Panc1 (cell line): Measurements from ENCODE around the gene CEP83. TPM values are rescaled to one million over a fixed set of nuclear protein-coding genes. Genes with fewer than 3 reads are reported as not detected.

Experiments
- ATAC-seq: fragments of 200-7000 bp; cut with Tn5 transposase; 2 replicates; pipeline ENCODE4 v1.9.1; 2020; ENCODE audit warnings: mild to moderate bottlenecking, moderate library complexity
- BruUV-seq: library from RNA; stranded (reverse); fragments of 400-500 nt; replicated peaks from 2 replicates; lab custom pipeline; 2021; lab: Mats Ljungman, UMichigan
- CTCF ChIA-PET: fragments of 300-600 bp; sonication (Branson Sonifier 250); formaldehyde crosslinking; loops from one replicate; lab custom pipeline; 2022; ENCODE audit warnings: antibody characterized with exemption; lab: Charles Lee
- POLR2A ChIA-PET: fragments of 300-600 bp; sonication (Branson Sonifier 250); formaldehyde crosslinking; loops from one replicate; lab custom pipeline; 2022; ENCODE audit warnings: antibody characterized with exemption; lab: Charles Lee
- DNase-seq: peaks from one replicate; pipeline ENCODE4 v3.0.0-alpha.2; 2010; ENCODE audit warnings: low read depth, low spot score
- H3K27ac ChIP-seq: 2 replicates; pipeline ENCODE4 v1.5.1; 2011; ENCODE audit warnings: mild to moderate bottlenecking, low read length, inconsistent platforms
- H3K27me3 ChIP-seq: fragments of 200-500 bp; sonication (Bioruptor generic); 2 replicates; pipeline ENCODE4 v1.6.0; 2014; ENCODE audit warnings: low read length, inconsistent platforms; ENCODE audit not compliant: control insufficient read depth, insufficient read depth
- H3K36me3 ChIP-seq: fragments of 200-500 bp; sonication (Bioruptor generic); 2 replicates; pipeline ENCODE4 v1.5.1; 2014; ENCODE audit warnings: inconsistent platforms, mild to moderate bottlenecking, low read length, moderate library complexity; ENCODE audit not compliant: control insufficient read depth, insufficient read depth
- H3K4me1 ChIP-seq: 2 replicates; pipeline ENCODE4 v1.5.1; 2011; ENCODE audit warnings: inconsistent platforms, mild to moderate bottlenecking, low read length, moderate library complexity; ENCODE audit not compliant: control insufficient read depth, insufficient read depth
- H3K4me3 ChIP-seq, 2 experiments: 2 replicates each; pipeline ENCODE4 v1.5.1; 2011 to 2012; ENCODE audit warnings: low read depth in 2 of 2, low read length in 2 of 2, mild to moderate bottlenecking in 2 of 2, inconsistent platforms in 1 of 2, moderate library complexity in 1 of 2
- H3K9me3 ChIP-seq: fragments of 200-500 bp; sonication (Bioruptor generic); 2 replicates; pipeline ENCODE4 v1.5.1; 2014; ENCODE audit warnings: low read depth, mild to moderate bottlenecking, inconsistent platforms, low read length, moderate library complexity; ENCODE audit not compliant: control insufficient read depth, insufficient read depth
- POLR2AphosphoS5 ChIP-seq: IDR thresholded peaks from 2 replicates; pipeline ENCODE4 v1.6.1; 2012; ENCODE audit warnings: mild to moderate bottlenecking, low read depth, low read length, moderate library complexity
- SIN3A ChIP-seq: IDR thresholded peaks from 2 replicates; pipeline ENCODE4 v1.6.1; 2012; ENCODE audit warnings: low read depth, mild to moderate bottlenecking, low read length, moderate library complexity, borderline replicate concordance; ENCODE audit not compliant: insufficient read depth
- TCF7L2 ChIP-seq: IDR thresholded peaks from 2 replicates; pipeline ENCODE4 v1.6.1; 2011; ENCODE audit warnings: mild to moderate bottlenecking, low read depth, low read length, inconsistent platforms
- in situ Hi-C: cut with HindIII; loops from 2 replicates; pipeline ENCODE4 v1.10.0; 2016; ENCODE audit warnings: low sequenced_read_pairs, low pct_unique_long_range_greater_than_20kb
- intact Hi-C: fragments of 100-400 bp; cut with micrococcal nuclease; formaldehyde crosslinking; loops from one replicate; pipeline ENCODE4 v1.10.0; 2022; ENCODE audit not compliant: unreplicated experiment
- total RNA-seq: library from RNA; stranded (reverse); gene quantifications from one replicate; pipeline ENCODE4 v1.2.1, GENCODE V29; 2021; ENCODE audit not compliant: unreplicated experiment
- TF ChIP-seq, protein P1 (sequence below), 2 experiments: IDR thresholded peaks; 2 replicates each; pipeline ENCODE4 v1.6.1; 2011 to 2012; ENCODE audit warnings: low read depth in 2 of 2, control low read depth in 1 of 2, low read length in 1 of 2, mild to moderate bottlenecking in 1 of 2, moderate library complexity in 1 of 2; ENCODE audit not compliant: insufficient read depth in 1 of 2
- TF ChIP-seq, protein P2 (sequence below): fragments of 450-650 bp; IDR thresholded peaks from 2 replicates; pipeline ENCODE4 v1.5.1; 2017; ENCODE audit warnings: mild to moderate bottlenecking

The CEP83 gene
- total RNA-seq, 1 experiment from 2014 or later: 28.0 TPM

DNA sequence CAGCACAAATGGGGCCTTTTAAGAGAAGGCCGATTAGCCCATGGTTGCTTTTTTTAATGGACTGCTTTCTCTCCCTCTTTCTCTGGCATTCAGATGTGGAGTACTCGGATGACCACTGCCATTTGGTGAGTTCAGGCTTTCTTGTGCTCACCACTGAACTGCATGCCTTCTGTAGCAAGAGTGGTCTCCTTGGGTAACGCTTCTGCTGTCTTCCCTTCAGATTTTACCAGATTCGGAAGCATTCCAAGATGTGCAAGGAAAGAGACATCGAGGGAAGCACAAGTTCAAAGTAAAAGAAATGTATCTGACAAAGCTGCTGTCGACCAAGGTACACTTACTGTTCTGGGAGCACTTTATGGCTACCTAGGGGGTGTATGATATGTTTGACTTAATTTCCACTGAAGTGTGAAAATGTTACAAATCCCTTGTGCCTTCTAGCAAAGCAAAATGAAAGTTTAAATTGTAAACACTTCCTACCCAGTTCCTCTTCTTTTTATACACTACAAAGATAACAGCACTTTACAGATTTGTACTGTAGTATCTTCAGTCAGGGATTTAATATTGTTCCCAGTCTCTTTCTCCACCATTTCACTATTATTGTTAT is 162.5 kb downstream of the CEP83 start:
- Histone ChIP-seq H3K9me3 (no peaks in the 10 kb centered on the region), H3K27ac (no peak overlapping the region), H3K27me3 (no peaks in the 10 kb centered on the region), H3K4me1 (no peaks in the 10 kb centered on the region), H3K4me3 (no peak overlapping the region), H3K36me3 (no peaks in the 10 kb centered on the region)
- DNase-seq (no peak), ATAC-seq (no peak)
- TF ChIP-seq TCF7L2: no peak
- ChIA-PET POLR2A (no interaction called here), CTCF (no interaction called here)
- intact Hi-C loops: no loop called here
- no TSS peak for BruUV-seq
- in situ Hi-C loops: no loop called here

DNA sequence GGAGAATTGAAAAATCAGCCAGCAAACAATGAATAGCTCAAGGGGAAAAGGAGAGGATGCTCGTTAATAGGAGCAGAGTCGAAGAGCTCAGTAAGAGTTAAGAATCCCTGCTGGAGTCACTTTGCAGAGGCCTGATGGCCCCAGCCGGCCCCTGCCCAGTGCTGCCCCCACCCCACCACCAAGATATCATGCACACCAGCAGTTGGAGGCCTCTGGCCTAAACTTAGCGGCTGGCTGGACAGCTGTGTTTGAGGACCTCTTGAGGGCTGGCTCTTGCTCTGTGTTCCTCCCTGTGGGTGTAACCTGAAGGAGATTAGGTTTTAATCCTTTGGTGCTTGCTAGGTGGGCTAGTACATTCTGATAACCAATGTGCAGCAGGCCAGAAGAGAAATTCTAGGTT is 169.3 kb downstream of the CEP83 start:
- intact Hi-C loops: no loop called here
- in situ Hi-C loops: no loop called here
- ATAC-seq: no peak
- H3K4me1 ChIP-seq: no peaks in the 10 kb centered on the region
- ChIA-PET CTCF (no interaction called here), POLR2A (no interaction called here)
- no peaks in the 10 kb centered on the region for H3K9me3 ChIP-seq
- TF ChIP-seq POLR2AphosphoS5: no peak
- no peak for TF ChIP-seq TCF7L2
- TF ChIP-seq SIN3A: no peak
- TF ChIP-seq, protein P1, sequence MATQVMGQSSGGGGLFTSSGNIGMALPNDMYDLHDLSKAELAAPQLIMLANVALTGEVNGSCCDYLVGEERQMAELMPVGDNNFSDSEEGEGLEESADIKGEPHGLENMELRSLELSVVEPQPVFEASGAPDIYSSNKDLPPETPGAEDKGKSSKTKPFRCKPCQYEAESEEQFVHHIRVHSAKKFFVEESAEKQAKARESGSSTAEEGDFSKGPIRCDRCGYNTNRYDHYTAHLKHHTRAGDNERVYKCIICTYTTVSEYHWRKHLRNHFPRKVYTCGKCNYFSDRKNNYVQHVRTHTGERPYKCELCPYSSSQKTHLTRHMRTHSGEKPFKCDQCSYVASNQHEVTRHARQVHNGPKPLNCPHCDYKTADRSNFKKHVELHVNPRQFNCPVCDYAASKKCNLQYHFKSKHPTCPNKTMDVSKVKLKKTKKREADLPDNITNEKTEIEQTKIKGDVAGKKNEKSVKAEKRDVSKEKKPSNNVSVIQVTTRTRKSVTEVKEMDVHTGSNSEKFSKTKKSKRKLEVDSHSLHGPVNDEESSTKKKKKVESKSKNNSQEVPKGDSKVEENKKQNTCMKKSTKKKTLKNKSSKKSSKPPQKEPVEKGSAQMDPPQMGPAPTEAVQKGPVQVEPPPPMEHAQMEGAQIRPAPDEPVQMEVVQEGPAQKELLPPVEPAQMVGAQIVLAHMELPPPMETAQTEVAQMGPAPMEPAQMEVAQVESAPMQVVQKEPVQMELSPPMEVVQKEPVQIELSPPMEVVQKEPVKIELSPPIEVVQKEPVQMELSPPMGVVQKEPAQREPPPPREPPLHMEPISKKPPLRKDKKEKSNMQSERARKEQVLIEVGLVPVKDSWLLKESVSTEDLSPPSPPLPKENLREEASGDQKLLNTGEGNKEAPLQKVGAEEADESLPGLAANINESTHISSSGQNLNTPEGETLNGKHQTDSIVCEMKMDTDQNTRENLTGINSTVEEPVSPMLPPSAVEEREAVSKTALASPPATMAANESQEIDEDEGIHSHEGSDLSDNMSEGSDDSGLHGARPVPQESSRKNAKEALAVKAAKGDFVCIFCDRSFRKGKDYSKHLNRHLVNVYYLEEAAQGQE (IDR thresholded peaks at IDR 0.05; ENCODE audit: insufficient read depth in 1 of 2, low read depth in 2 of 2, low read length in 1 of 2): no peak
- TF ChIP-seq, protein P2, sequence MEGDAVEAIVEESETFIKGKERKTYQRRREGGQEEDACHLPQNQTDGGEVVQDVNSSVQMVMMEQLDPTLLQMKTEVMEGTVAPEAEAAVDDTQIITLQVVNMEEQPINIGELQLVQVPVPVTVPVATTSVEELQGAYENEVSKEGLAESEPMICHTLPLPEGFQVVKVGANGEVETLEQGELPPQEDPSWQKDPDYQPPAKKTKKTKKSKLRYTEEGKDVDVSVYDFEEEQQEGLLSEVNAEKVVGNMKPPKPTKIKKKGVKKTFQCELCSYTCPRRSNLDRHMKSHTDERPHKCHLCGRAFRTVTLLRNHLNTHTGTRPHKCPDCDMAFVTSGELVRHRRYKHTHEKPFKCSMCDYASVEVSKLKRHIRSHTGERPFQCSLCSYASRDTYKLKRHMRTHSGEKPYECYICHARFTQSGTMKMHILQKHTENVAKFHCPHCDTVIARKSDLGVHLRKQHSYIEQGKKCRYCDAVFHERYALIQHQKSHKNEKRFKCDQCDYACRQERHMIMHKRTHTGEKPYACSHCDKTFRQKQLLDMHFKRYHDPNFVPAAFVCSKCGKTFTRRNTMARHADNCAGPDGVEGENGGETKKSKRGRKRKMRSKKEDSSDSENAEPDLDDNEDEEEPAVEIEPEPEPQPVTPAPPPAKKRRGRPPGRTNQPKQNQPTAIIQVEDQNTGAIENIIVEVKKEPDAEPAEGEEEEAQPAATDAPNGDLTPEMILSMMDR: no peak
- BruUV-seq: no TSS peak
- no peaks in the 10 kb centered on the region; the same call in 1 of the 2 replicates for H3K36me3 ChIP-seq
- no peak overlapping the region for H3K4me3 ChIP-seq
- H3K27me3 ChIP-seq: no peaks in the 10 kb centered on the region
- H3K27ac ChIP-seq: no peak overlapping the region
- no peak for DNase-seq

DNA sequence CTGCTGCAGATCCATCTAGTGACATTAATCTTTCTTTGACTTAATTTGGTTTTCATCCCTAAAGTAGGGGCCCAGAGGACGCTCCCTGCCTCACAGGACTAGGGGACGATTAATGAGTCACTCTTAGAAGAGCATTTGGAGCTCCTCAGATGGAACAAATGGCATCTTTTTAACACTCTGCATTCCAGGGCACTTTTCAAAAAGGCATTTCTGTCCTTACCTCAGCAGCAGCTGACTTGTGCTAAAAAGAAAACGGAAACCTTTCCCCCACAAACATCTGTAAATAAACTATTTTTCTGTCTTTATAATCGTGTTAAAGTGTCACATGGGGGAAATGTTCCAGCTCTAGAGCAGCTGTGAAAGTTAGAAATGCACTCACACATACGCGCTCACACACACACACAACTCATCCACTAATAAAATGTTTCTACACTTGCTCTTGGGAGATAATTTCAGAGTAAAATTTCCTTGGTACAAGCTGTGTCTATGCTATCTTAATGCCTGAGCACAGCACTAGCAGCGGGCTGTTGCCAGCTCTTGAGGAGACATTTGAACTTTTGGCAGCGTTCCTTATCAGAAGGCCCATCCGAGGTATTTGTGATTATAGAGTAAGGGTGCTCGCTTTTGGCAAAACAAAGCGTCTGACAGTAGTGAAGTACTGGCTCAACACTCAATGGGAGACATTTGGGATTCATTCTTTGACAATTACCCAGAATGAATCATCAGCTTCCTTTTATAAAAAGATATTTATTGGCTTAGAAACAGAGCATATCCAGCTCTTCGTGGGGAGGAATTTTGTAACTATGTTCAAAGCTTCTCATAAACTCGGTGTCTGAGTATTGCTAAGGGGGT is 170.0 kb downstream of the CEP83 start:
- POLR2A ChIA-PET: no interaction called here
- no peaks in the 10 kb centered on the region for H3K27me3 ChIP-seq
- H3K27ac ChIP-seq: no peak overlapping the region
- ATAC-seq (no peak), DNase-seq (no peak)
- CTCF ChIA-PET: no interaction called here
- intact Hi-C loops (no loop called here), in situ Hi-C loops (no loop called here)
- no peak overlapping the region for H3K4me3 ChIP-seq
- H3K36me3 ChIP-seq: no peaks in the 10 kb centered on the region; the same call in 1 of the 2 replicates
- H3K4me1 ChIP-seq: no peaks in the 10 kb centered on the region
- TF ChIP-seq, protein P1 (IDR thresholded peaks at IDR 0.05; ENCODE audit: insufficient read depth in 1 of 2, low read depth in 2 of 2, low read length in 1 of 2): no peak
- TF ChIP-seq TCF7L2: no peak
- BruUV-seq: no TSS peak
- H3K9me3 ChIP-seq: no peaks in the 10 kb centered on the region
